HL-60 (cell line): Measurements from ENCODE around the gene PAPOLA.

ENCODE experiments used
- CTCF ChIP-seq: IDR thresholded peaks from one replicate; pipeline ENCODE4 v1.5.1; 2011; ENCODE audit warnings: low read length, control low read depth, inconsistent platforms; ENCODE audit not compliant: insufficient read depth
- REST ChIP-seq: IDR thresholded peaks from 2 replicates; pipeline ENCODE4 v1.6.1; 2012; ENCODE audit warnings: low read depth; ENCODE audit not compliant: insufficient replicate concordance

- TF ChIP-seq CTCF (no peak), REST (no peak)
Measured at GRCh38 chr14:96573473-96574100, 71.4 kb downstream of the PAPOLA start.
